GM18867 (cell line): ENCODE results near the gene SWAP70.

Source experiments
- ATAC-seq: cut with Tn5 transposase; IDR thresholded peaks from one replicate; pipeline ENCODE4 v1.9.1; 2021; ENCODE audit warnings: mild to moderate bottlenecking, moderate library complexity; ENCODE audit not compliant: unreplicated experiment

The SWAP70 gene

GRCh38 chr11:9651481-9651880 lies 12.4 kb upstream of the SWAP70 start:
- no peak for ATAC-seq

- ATAC-seq, result no peak
These were observed 11.8 kb upstream of the SWAP70 start for GRCh38 chr11:9651899-9652748.

- ATAC-seq, result no peak
These were observed 10.0 kb upstream of the SWAP70 start for GRCh38 chr11:9653871-9654270.

GRCh38 chr11:9656864-9657263 lies 7.0 kb upstream of the SWAP70 start:
- no peak for ATAC-seq

- no peak for ATAC-seq
These were observed 6.3 kb upstream of the SWAP70 start for GRCh38 chr11:9657531-9657930.

- no peak for ATAC-seq
These were observed 3.0 kb upstream of the SWAP70 start for GRCh38 chr11:9660886-9661285.

- ATAC-seq, result no peak
These were observed 1.6 kb upstream of the SWAP70 start for GRCh38 chr11:9662273-9662672.

GRCh38 chr11:9664276-9665171 lies 647 bp downstream of the SWAP70 start:
- ATAC-seq, result peak; percentile 33

GRCh38 chr11:9665749-9666148 lies 1.9 kb downstream of the SWAP70 start:
- no peak for ATAC-seq

- ATAC-seq, result no peak
These were observed 6.1 kb downstream of the SWAP70 start for GRCh38 chr11:9669954-9670353.

- ATAC-seq, result no peak
These were observed 8.5 kb downstream of the SWAP70 start for GRCh38 chr11:9672288-9672916.

GRCh38 chr11:9672918-9673317 lies 9.0 kb downstream of the SWAP70 start:
- no peak for ATAC-seq

GRCh38 chr11:9675691-9676090 lies 11.8 kb downstream of the SWAP70 start:
- ATAC-seq, result no peak

GRCh38 chr11:9677951-9678350 lies 14.1 kb downstream of the SWAP70 start:
- ATAC-seq, result no peak

GRCh38 chr11:9678576-9678975 lies 14.7 kb downstream of the SWAP70 start:
- ATAC-seq, result no peak

GRCh38 chr11:9680028-9680427 lies 16.2 kb downstream of the SWAP70 start:
- no peak for ATAC-seq

- ATAC-seq, result peak; percentile 34
These were observed 17.9 kb downstream of the SWAP70 start for GRCh38 chr11:9681583-9682372.

- no peak for ATAC-seq
These were observed 24.0 kb downstream of the SWAP70 start for GRCh38 chr11:9687711-9688477.

GRCh38 chr11:9688716-9689511 lies 25.0 kb downstream of the SWAP70 start:
- peak; percentile 77 for ATAC-seq
